SU-DHL-6 (cell line): ENCODE data around the gene AP2M1.

Experiments used
- H2AFZ ChIP-seq: fragments of 200-600 bp; sonication (generic); 2 replicates; pipeline ENCODE4 v1.6.1; 2014; ENCODE audit warnings: low read depth, mild to moderate bottlenecking, moderate library complexity, mixed read lengths, antibody characterized with exemption, low read length; ENCODE audit not compliant: severe bottlenecking
- H3F3A ChIP-seq: fragments of 200-600 bp; shearing (Covaris generic); 2 replicates; pipeline ENCODE4 v1.6.0; 2016; ENCODE audit warnings: antibody characterized with exemption, mild to moderate bottlenecking; ENCODE audit not compliant: insufficient read depth
- H3K27ac ChIP-seq: fragments of 200-600 bp; sonication (generic); 2 replicates; pipeline ENCODE4 v1.5.1; 2016; ENCODE audit warnings: low read depth, mild to moderate bottlenecking, low read length, moderate library complexity, mixed read lengths
- H3K27me3 ChIP-seq: fragments of 200-600 bp; sonication (generic), shearing (Covaris generic); 2 replicates; pipeline ENCODE4 v1.6.0; 2014; ENCODE audit warnings: mild to moderate bottlenecking, low read length
- H3K36me3 ChIP-seq: fragments of 200-600 bp; sonication (generic); 2 replicates; pipeline ENCODE4 v1.6.1; 2014; ENCODE audit warnings: mild to moderate bottlenecking, low read length, mixed read lengths
- H3K4me2 ChIP-seq: fragments of 300-600, 200-600 bp; shearing (Covaris generic), sonication (generic); 2 replicates; pipeline ENCODE4 v1.6.0; 2014; ENCODE audit warnings: low read length, low read depth, mild to moderate bottlenecking; ENCODE audit not compliant: poor library complexity, severe bottlenecking
- H3K4me3 ChIP-seq: fragments of 200-600 bp; sonication (generic); 2 replicates; pipeline ENCODE4 v1.5.1; 2014; ENCODE audit warnings: antibody characterized with exemption, low read length, mild to moderate bottlenecking, mixed read lengths; ENCODE audit not compliant: insufficient read depth, poor library complexity, severe bottlenecking
- H3K79me2 ChIP-seq: fragments of 200-600 bp; sonication (generic); 2 replicates; pipeline ENCODE4 v1.6.1; 2014; ENCODE audit warnings: mild to moderate bottlenecking, low read length, moderate library complexity; ENCODE audit not compliant: insufficient read depth
- H3K9ac ChIP-seq: fragments of 200-600 bp; sonication (generic); 2 replicates; pipeline ENCODE4 v1.7.0; 2014; ENCODE audit warnings: mild to moderate bottlenecking, low read length
- H3K9me2 ChIP-seq: fragments of 200-600 bp; sonication (generic); replicated peaks from 2 replicates; pipeline ENCODE4 v1.6.1; 2014; ENCODE audit warnings: low read length; ENCODE audit not compliant: insufficient read depth
- H3K9me3 ChIP-seq: fragments of 200-600 bp; sonication (generic); 2 replicates; pipeline ENCODE4 v1.6.1; 2014; ENCODE audit warnings: low read length, mixed read lengths; ENCODE audit not compliant: insufficient read depth
- H4K20me1 ChIP-seq: fragments of 200-600 bp; sonication (generic); 2 replicates; pipeline ENCODE4 v1.6.1; 2014; ENCODE audit warnings: low read depth, mild to moderate bottlenecking, antibody characterized with exemption, low read length, moderate library complexity, mixed read lengths
- CTCF ChIP-seq: fragments of 200-600 bp; sonication (generic); IDR thresholded peaks from one replicate; pipeline ENCODE4 v1.5.1; 2017; ENCODE audit warnings: antibody characterized with exemption, mild to moderate bottlenecking, low read length, moderate library complexity; ENCODE audit not compliant: insufficient read depth, poor library complexity, severe bottlenecking
- EZH2phosphoT487 ChIP-seq: fragments of 200-600 bp; sonication (generic), shearing (Covaris generic); conservative IDR thresholded peaks from 2 replicates; pipeline ENCODE4 v1.6.1; 2018; ENCODE audit warnings: mild to moderate bottlenecking, antibody characterized with exemption, low read length, moderate library complexity, mixed read lengths

The AP2M1 gene

GRCh38 chr3:184145111-184145524, 29.5 kb upstream of the AP2M1 start:
- H3K79me2 ChIP-seq = 0 out of 2 replicates have a peak, but pooled peaks cover 3% of the 10 kb centered on the region
- no peaks in the 10 kb centered on the region for H4K20me1 ChIP-seq
- H3K4me3 ChIP-seq = no peak overlapping the region
- H3K4me2 ChIP-seq = no peak overlapping the region
- no peak overlapping the region for H2AFZ ChIP-seq
- peaks cover 5% of the 10 kb centered on the region; the same call in 1 of the 2 replicates for H3K36me3 ChIP-seq
- no peak overlapping the region for H3K27ac ChIP-seq
- H3F3A ChIP-seq = no peaks in the 10 kb centered on the region
- no peaks in the 10 kb centered on the region for H3K27me3 ChIP-seq
- TF ChIP-seq CTCF (peak; percentile 51), EZH2phosphoT487 (no peak)
- H3K9me2 ChIP-seq = no peaks in the 10 kb centered on the region
- H3K9me3 ChIP-seq = no peaks in the 10 kb centered on the region
- no peak overlapping the region for H3K9ac ChIP-seq

- Histone ChIP-seq H3K4me3 (no peak overlapping the region), H3K9me3 (no peaks in the 10 kb centered on the region), H3K9ac (no peak overlapping the region), H3F3A (no peaks in the 10 kb centered on the region), H3K4me2 (no peak overlapping the region), H2AFZ (no peak overlapping the region), H3K79me2 (no peaks in the 10 kb centered on the region), H3K9me2 (no peaks in the 10 kb centered on the region), H3K27me3 (no peaks in the 10 kb centered on the region), H3K36me3 (peaks cover 3% of the 10 kb centered on the region; the same call in 1 of the 2 replicates), H4K20me1 (no peaks in the 10 kb centered on the region), H3K27ac (no peak overlapping the region)
- TF ChIP-seq CTCF (no peak), EZH2phosphoT487 (no peak)
Measured at GRCh38 chr3:184145751-184146270, 28.8 kb upstream of the AP2M1 start.

GRCh38 chr3:184148076-184148475, 26.6 kb upstream of the AP2M1 start:
- Histone ChIP-seq H2AFZ (no peak overlapping the region), H3K9me3 (no peaks in the 10 kb centered on the region), H3K79me2 (no peaks in the 10 kb centered on the region), H3K36me3 (no peaks in the 10 kb centered on the region), H3K27me3 (no peaks in the 10 kb centered on the region), H3K9me2 (no peaks in the 10 kb centered on the region), H3K27ac (no peak overlapping the region), H3F3A (no peaks in the 10 kb centered on the region), H3K4me3 (no peak overlapping the region), H4K20me1 (no peaks in the 10 kb centered on the region), H3K4me2 (no peak overlapping the region), H3K9ac (no peak overlapping the region)
- no peak for TF ChIP-seq CTCF
- TF ChIP-seq EZH2phosphoT487 = no peak
